ENCODE measurements around the gene TCTN2.

The TCTN2 gene

DNA sequence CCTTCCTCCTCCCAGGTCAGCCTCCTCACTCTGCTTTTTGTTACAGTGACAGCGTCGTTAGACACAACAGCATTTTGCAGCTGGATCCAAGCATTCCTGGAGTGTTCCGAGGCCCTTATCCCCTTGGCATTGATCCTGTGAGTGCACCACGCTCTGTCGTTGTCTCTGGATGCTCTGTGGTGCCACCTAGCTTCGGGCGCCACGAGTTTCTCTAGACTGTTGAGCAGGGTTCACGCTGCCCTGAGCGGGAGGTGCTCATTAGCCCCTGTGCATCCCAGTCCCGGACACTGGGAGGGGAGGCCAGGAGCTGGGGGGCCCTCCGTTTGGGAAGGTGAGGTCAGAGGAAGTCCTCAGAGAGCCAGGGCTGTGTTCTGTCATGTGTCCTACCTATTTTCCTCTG, 73.9 kb downstream of the TCTN2 start:
- DNase-seq: peak; percentile 1

DNA sequence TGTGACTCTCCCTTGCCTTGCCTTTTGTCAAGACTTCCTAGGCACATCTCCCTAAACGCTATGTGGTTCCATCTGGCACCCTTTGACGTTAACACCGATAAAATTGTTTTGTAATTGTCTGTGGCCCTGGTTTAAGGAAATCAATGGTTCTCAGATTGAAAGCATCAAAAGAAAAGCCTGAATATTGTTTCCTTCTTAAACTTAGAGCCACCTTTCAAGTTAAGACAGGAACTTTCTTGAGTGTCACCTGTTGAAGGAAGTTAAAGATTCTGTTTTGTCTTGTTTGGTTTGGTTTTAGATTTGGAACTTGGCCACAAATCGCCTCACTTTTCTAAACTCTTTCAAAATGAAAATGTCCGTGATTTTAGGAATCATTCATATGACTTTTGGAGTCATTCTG, 76.4 kb downstream of the TCTN2 start:
- DNase-seq: no peak

DNA sequence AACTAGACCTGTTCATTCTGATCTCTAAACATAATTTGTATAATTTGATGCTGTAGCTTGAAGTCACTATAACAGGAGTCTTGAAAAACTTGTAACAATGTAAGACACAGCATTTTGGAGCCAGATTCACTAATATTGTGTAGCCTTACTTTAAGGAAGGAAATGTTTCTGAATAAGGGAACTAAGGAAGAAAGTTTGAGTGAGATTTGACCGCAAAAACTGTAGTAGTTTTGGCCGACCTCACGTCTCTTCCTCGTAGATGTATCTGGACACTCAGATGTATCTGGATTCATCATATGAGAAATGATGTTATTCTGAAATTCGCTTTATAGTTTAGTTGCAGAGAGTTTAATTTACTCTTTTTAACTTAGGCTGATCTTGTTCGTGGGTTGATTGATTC, 77.2 kb downstream of the TCTN2 start:
- no peak for DNase-seq

DNA sequence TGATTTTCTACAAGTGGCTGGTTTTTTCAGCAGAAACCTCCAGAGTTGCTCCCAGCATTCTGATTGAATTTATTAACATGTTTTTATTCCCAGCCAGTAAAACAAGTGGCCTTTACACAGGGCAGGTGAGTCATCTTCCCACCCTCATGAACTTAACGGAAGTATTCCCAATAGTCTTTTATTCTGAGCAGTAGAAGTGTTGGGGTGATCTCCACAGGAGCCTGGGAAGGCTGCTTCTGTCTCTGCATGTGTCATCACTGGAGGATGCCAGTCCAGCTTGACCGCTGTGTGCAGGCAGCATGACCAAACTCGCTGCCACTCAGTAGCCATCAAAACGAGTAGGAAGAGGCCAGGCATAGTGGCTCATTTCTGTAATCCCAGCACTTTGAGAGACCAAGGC, 77.7 kb downstream of the TCTN2 start:
- no peak for DNase-seq

DNA sequence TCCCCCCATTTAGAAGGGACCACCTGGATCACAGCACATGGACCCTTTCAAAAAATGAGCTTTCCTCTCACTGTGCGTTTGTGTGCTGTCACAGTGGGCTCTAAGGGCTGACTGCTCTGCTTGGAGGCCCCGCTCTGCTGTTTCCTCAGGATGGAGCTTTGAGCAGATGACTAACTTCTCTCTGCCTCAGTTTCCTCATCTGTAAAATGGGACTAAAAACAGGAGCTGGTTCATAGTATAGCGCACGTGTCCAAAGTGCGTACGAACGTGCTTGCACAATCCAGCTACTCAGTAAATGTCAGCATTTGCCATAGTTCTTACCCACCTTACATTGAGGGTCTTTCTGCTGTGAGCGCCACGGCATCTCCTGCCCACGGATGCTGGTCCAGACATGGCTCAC, 78.4 kb downstream of the TCTN2 start:
- DNase-seq: no peak

DNA sequence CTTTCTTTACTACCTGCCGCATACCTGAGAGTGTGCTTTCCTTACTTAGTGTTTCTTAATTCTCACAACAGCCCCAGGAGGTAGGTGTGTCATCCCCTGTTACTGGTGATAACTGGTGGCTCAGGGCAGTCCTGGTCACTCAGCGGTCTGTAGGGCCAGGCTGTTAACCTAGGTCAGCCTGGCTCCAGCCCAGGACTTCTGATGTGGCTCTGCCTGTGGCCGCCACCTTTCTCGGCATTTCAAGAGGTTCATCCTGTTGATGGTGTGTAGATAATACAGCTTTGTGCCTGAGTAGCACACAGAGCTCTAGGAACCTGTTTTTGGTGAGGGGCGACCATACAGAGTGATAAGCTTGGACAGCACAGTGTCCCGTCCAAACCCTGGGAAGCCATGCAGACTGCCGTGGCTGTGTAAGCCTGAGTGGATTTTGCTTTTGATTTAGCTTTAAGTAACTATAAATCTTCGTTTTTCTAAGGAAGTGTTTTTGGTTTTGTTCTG, 79.3 kb downstream of the TCTN2 start:
- DNase-seq: no peak

DNA sequence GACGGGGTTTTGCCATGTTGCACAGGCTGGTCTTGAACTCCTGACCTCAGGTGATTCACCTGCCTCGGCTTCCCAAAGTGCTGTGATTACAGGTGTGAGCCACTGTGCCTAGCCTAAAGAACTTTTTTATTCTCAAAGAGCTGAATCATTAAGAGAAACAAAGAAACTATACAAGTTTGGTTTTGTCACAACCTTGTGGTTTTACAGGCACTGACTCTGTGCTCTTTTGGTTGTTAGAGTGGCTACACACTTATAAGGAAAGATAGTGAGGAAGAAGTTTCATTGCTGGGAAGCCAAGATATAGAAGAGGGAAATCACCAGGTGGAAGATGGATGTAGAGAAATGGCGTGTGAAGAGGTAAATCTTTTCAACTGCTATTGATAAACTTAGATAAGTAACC, 81.1 kb downstream of the TCTN2 start:
- no peak for DNase-seq

DNA sequence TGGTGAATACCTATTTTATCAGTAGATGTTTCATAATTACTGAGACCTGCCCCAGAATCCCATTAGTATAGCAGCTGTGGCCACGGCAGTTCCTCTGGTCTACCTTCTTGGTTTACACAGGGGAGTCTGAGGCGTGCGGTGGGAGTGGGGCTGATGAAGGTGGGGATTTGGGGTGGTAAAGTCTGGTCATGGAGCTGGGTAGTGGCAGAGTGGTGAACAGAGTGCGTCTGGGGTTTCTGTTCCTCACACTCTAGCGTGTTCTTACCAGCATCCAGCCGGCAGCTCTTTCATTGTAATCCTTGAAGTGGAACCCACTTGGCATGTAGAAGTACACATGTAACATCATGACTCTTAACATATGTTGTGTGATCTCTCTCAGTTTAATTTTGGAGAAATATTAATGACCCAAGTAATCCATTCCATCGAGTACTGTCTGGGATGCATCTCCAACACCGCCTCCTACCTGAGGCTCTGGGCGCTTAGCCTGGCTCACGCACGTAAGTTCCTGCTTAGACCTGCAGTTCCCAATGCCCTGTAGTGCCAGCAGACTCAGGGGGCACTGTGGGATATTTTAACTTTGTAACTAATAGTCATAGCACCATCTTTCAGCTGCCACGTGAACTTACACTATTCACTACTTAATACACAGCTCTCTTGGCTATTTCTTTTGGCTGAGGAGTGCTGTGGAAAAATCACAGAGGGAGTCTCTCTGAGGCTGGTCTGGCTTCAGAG, 83.3 kb downstream of the TCTN2 start:
- DNase-seq: no peak

DNA sequence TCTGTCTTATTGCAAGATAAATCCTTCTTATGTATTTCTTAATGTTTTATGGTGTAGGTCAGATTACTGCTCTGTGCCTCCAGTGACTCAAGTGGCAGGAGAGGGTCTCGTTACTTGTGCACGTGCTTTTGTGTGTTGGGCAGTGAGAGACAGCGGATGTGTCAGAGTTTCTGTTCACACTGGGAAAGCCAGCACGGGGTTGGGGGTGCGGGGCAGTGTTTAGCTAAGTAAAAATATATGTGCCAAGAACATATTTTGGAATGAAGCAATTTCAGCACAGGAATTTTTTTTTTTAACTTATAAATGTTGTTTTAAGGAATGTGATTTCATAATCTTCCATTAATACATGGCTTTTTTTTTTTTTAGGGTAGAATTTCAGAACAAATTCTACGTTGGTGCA, 86.6 kb downstream of the TCTN2 start:
- DNase-seq: no peak
